Measurements from ENCODE around the gene AKAIN1.

DNA sequence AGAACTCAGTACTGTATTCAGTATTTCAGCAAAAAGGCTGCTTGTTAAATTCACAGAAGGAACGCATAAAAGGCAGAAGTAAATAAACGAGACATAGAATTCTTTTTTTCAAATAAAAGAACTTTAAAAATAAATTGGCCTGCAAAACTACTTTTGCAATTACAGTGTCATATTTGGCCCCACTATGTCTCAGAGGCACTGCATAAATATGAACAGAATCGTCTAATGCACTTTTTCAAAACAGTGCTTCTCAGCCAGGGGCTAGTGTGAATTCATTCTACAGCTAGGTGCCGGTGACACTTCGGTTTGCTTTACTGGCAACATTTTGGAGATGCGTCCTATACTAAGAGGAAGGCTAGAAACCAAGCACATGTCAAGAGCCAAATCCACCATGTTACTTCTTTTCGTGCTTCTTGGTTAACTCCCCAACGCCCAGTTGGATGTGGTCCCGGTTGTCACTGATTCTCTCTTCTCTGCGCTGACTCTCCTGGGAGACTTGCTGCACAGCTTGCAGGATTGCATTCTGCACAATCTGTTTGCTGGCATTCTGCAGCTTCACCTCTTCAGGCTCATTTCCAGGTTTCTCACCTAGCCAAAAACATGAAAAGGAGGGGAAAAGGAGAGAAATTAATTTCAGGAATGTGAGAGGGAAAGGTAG is 51.8 kb downstream of the AKAIN1 start:
- no peak for TF ChIP-seq CTCF (IDR thresholded peaks at IDR 0.05)
- TF ChIP-seq POLR2A (IDR thresholded peaks at IDR 0.05): no peak

All from adrenal gland (tissue), 5 donors.